Mesendoderm (in vitro differentiated cells): ENCODE measurements around the gene ARF1.

Experiments
- DNase-seq: peaks from one replicate; pipeline ENCODE4 v3.0.0; 2013
- H2AK5ac ChIP-seq: 2 replicates; pipeline ENCODE4 v1.6.1; 2013; ENCODE audit warnings: low read length, inconsistent platforms
- H2BK120ac ChIP-seq: 2 replicates; pipeline ENCODE4 v1.6.1; 2013; ENCODE audit warnings: low read depth, mild to moderate bottlenecking, low read length, moderate library complexity, mixed read lengths
- H2BK15ac ChIP-seq: replicated peaks from 2 replicates; pipeline ENCODE4 v1.6.1; 2013; ENCODE audit warnings: low read depth, mild to moderate bottlenecking, moderate library complexity
- H2BK5ac ChIP-seq: 2 replicates; pipeline ENCODE4 v1.6.1; 2013; ENCODE audit warnings: low read length, inconsistent platforms
- H3K18ac ChIP-seq: 2 replicates; pipeline ENCODE4 v1.6.1; 2013; ENCODE audit warnings: mild to moderate bottlenecking, low read length, mixed read lengths
- H3K23ac ChIP-seq: one replicate; pipeline ENCODE4 v1.6.1; 2013; ENCODE audit warnings: low read length
- H3K27ac ChIP-seq: 2 replicates; pipeline ENCODE4 v1.5.1; 2013; ENCODE audit warnings: low read depth, mild to moderate bottlenecking, inconsistent platforms, low read length, moderate library complexity
- H3K27me3 ChIP-seq: 2 replicates; pipeline ENCODE4 v1.6.1; 2013; ENCODE audit warnings: low read length, control low read depth, mild to moderate bottlenecking, inconsistent platforms; ENCODE audit not compliant: insufficient read depth, poor library complexity
- H3K36me3 ChIP-seq: 2 replicates; pipeline ENCODE4 v1.6.1; 2013; ENCODE audit warnings: low read length, inconsistent platforms; ENCODE audit not compliant: control insufficient read depth, insufficient read depth
- H3K4ac ChIP-seq: one replicate; pipeline ENCODE4 v1.6.1; 2013; ENCODE audit warnings: low read depth, mild to moderate bottlenecking, low read length, moderate library complexity
- H3K4me1 ChIP-seq: 2 replicates; pipeline ENCODE4 v1.6.1; 2013; ENCODE audit warnings: low read depth, low read length, inconsistent platforms; ENCODE audit not compliant: control insufficient read depth
- H3K4me2 ChIP-seq: 2 replicates; pipeline ENCODE4 v1.6.1; 2013; ENCODE audit warnings: low read length
- H3K4me3 ChIP-seq: 2 replicates; pipeline ENCODE4 v1.5.1; 2013; ENCODE audit warnings: mild to moderate bottlenecking, low read length
- H3K56ac ChIP-seq: one replicate; pipeline ENCODE4 v1.6.1; 2013; ENCODE audit warnings: low read length
- H3K79me1 ChIP-seq: 2 replicates; pipeline ENCODE4 v1.6.1; 2013; ENCODE audit warnings: low read length, inconsistent platforms
- H3K79me2 ChIP-seq: 2 replicates; pipeline ENCODE4 v1.6.1; 2013; ENCODE audit warnings: mild to moderate bottlenecking, low read length; ENCODE audit not compliant: control insufficient read depth, insufficient read depth
- H3K9ac ChIP-seq: 2 replicates; pipeline ENCODE4 v1.6.1; 2013; ENCODE audit warnings: low read length, inconsistent platforms
- H4K5ac ChIP-seq: one replicate; pipeline ENCODE4 v1.6.1; 2013; ENCODE audit warnings: low read length
- H4K8ac ChIP-seq: one replicate; pipeline ENCODE4 v1.6.1; 2013; ENCODE audit warnings: low read depth, mild to moderate bottlenecking, control low read depth, low read length, moderate library complexity
- WGBS: extraction: QIAGEN DNeasy Blood & Tissue Kit; methylation state at CpG from one replicate; pipeline ENCODE4 v1.1.7; 2013; ENCODE audit warnings: low lambda C conversion rate, missing lambda C conversion rate; ENCODE audit not compliant: insufficient coverage; ENCODE audit errors: extremely low coverage; 5-methylcytosine and 5-hydroxymethylcytosine counted together

The ARF1 gene

GRCh38 chr1:228120351-228120750, 37.8 kb downstream of the ARF1 start:
- Histone ChIP-seq H3K79me2 (no peaks in the 10 kb centered on the region), H2BK5ac (no peak overlapping the region), H3K36me3 (no peaks in the 10 kb centered on the region), H4K5ac (no peak overlapping the region), H2AK5ac (no peak overlapping the region), H3K9ac (no peak overlapping the region), H3K27ac (no peak overlapping the region), H2BK120ac (no peak overlapping the region), H3K79me1 (no peaks in the 10 kb centered on the region), H3K56ac (no peak overlapping the region), H3K27me3 (no peaks in the 10 kb centered on the region), H4K8ac (no peak overlapping the region), H3K4ac (no peak overlapping the region), H2BK15ac (no peak overlapping the region), H3K4me1 (no peaks in the 10 kb centered on the region), H3K18ac (no peak overlapping the region), H3K4me2 (no peak overlapping the region), H3K4me3 (no peak overlapping the region), H3K23ac (no peak overlapping the region)
- no peak for DNase-seq
- WGBS, result no CpG with 5 or more reads among the region's 1 CpG

DNA sequence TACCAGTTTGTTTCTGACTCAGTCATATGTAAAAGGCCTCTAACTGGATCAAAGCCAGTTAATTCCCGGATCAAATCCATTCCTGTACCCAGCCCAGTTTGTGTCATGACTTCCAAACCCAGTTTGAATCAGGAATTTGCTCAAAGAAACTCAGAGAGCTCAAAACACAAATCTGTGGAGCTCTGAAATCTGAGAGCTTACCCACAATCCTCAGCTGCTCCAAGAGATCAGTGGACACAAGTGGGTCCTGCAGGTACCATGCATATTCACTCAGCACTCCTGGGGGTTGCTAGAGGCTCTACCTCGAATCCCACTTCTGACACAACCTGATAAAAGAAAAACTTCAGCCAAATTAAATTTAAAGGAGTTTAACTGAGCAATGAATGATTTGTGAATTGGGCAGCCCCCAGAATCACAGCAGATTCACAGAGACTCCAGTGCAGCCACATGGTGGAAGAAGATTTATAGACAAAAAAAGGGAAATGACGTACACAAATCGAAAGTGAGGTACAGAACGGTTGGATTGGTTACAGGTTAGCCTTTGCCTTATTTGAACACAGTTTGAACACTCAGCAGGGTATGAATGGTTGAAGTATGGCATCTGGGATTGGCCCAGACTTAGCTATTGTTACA, 38.5 kb downstream of the ARF1 start:
- no peak overlapping the region for H3K27ac ChIP-seq
- H3K23ac ChIP-seq, result no peak overlapping the region
- no peak overlapping the region for H3K4me3 ChIP-seq
- H2BK5ac ChIP-seq, result no peak overlapping the region
- no peaks in the 10 kb centered on the region for H3K27me3 ChIP-seq
- H4K5ac ChIP-seq, result no peak overlapping the region
- H3K4me1 ChIP-seq, result no peaks in the 10 kb centered on the region
- no peaks in the 10 kb centered on the region for H3K36me3 ChIP-seq
- H3K4ac ChIP-seq, result no peak overlapping the region
- WGBS, result no CpG with 5 or more reads among the region's 5 CpGs
- no peak overlapping the region for H3K18ac ChIP-seq
- H3K4me2 ChIP-seq, result no peak overlapping the region
- H3K56ac ChIP-seq, result no peak overlapping the region
- H3K9ac ChIP-seq, result no peak overlapping the region
- no peak overlapping the region for H4K8ac ChIP-seq
- H3K79me2 ChIP-seq, result no peaks in the 10 kb centered on the region
- DNase-seq, result no peak
- no peaks in the 10 kb centered on the region for H3K79me1 ChIP-seq
- H2BK15ac ChIP-seq, result no peak overlapping the region
- H2BK120ac ChIP-seq, result no peak overlapping the region
- H2AK5ac ChIP-seq, result no peak overlapping the region

GRCh38 chr1:228122921-228123441, 40.5 kb downstream of the ARF1 start:
- Histone ChIP-seq H2BK5ac (no peak overlapping the region), H3K4me1 (no peaks in the 10 kb centered on the region), H3K79me2 (no peaks in the 10 kb centered on the region), H3K36me3 (no peaks in the 10 kb centered on the region), H2BK15ac (no peak overlapping the region), H3K4ac (no peak overlapping the region), H4K8ac (no peak overlapping the region), H3K56ac (no peak overlapping the region), H2BK120ac (no peak overlapping the region), H3K4me3 (no peak overlapping the region), H3K4me2 (no peak overlapping the region), H2AK5ac (no peak overlapping the region), H4K5ac (no peak overlapping the region), H3K79me1 (no peaks in the 10 kb centered on the region), H3K27me3 (no peaks in the 10 kb centered on the region), H3K9ac (no peak overlapping the region), H3K18ac (no peak overlapping the region), H3K23ac (no peak overlapping the region), H3K27ac (no peak overlapping the region)
- DNase-seq, result no peak
- WGBS, result no CpG with 5 or more reads among the region's 1 CpG

DNA sequence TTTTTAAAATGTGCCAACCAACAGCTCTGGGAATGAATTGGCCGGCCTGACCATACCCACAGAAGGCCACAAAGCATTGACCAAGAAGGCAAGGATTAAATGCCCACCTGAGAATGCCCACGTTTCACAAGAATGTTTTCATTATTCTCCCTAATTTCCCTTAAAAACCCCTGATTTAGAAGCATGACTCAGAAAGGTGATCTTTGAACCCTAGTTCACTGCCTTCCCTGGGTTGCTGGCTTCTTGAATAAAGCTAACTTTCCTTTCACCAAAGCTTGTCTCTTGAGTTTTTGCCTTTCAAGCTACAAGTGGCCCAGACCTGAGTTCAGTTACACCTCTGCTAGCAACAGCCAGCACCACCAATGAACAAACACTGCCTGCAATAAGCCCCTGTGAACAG, 41.0 kb downstream of the ARF1 start:
- H3K4me3 ChIP-seq, result no peak overlapping the region
- WGBS, result no CpG with 5 or more reads among the region's 2 CpGs
- no peak overlapping the region for H3K23ac ChIP-seq

GRCh38 chr1:228125185-228125584, 42.7 kb downstream of the ARF1 start:
- H2BK5ac ChIP-seq, result no peak overlapping the region
- H2BK120ac ChIP-seq, result no peak overlapping the region
- no CpG with 5 or more reads among the region's 5 CpGs for WGBS
- H3K4me2 ChIP-seq, result no peak overlapping the region
- H3K23ac ChIP-seq, result no peak overlapping the region
- H3K18ac ChIP-seq, result no peak overlapping the region
- no peak overlapping the region for H3K4me3 ChIP-seq
- H2BK15ac ChIP-seq, result no peak overlapping the region
- H3K9ac ChIP-seq, result no peak overlapping the region
- no peak for DNase-seq
- no peaks in the 10 kb centered on the region for H3K79me1 ChIP-seq
- H3K36me3 ChIP-seq, result no peaks in the 10 kb centered on the region
- H3K4ac ChIP-seq, result no peak overlapping the region
- H3K79me2 ChIP-seq, result no peaks in the 10 kb centered on the region
- no peaks in the 10 kb centered on the region for H3K4me1 ChIP-seq
- H4K8ac ChIP-seq, result no peak overlapping the region
- H2AK5ac ChIP-seq, result no peak overlapping the region
- no peaks in the 10 kb centered on the region for H3K27me3 ChIP-seq
- no peak overlapping the region for H3K27ac ChIP-seq
- H3K56ac ChIP-seq, result no peak overlapping the region
- H4K5ac ChIP-seq, result no peak overlapping the region

More for the DNA sequence above, 41.0 kb downstream of the ARF1 start:
- H4K5ac ChIP-seq, result no peak overlapping the region
- H2BK5ac ChIP-seq, result no peak overlapping the region
- no peak for DNase-seq
- no peaks in the 10 kb centered on the region for H3K36me3 ChIP-seq
- no peak overlapping the region for H3K4me2 ChIP-seq
- no peaks in the 10 kb centered on the region for H3K4me1 ChIP-seq
- H3K56ac ChIP-seq, result no peak overlapping the region
- no peaks in the 10 kb centered on the region for H3K79me2 ChIP-seq
- no peak overlapping the region for H3K27ac ChIP-seq
- no peaks in the 10 kb centered on the region for H3K79me1 ChIP-seq
- H2BK120ac ChIP-seq, result no peak overlapping the region
- H4K8ac ChIP-seq, result no peak overlapping the region
- no peak overlapping the region for H2BK15ac ChIP-seq
- no peak overlapping the region for H2AK5ac ChIP-seq
- no peak overlapping the region for H3K9ac ChIP-seq
- H3K18ac ChIP-seq, result no peak overlapping the region
- H3K4ac ChIP-seq, result no peak overlapping the region
- H3K27me3 ChIP-seq, result no peaks in the 10 kb centered on the region

DNA sequence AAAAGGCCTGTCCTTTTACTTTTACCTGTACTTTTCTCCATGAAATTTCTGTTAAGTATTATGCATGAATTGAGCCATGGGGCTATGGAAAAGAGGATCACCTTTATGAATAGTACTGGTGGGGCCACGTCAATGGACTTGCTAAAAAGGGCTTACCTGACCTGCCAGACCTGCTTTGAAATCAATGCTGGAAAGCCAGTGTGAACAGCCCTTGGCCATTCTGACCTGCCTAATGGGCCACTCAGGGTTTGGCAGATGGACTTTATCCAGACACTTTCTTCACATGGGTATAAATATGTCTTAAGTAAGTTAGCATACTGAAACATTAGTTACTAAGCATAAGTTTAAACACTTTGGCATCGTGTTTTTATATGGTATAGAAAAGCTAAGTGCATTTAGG, 49.3 kb downstream of the ARF1 start:
- Histone ChIP-seq H3K18ac (no peak overlapping the region), H3K4ac (no peak overlapping the region), H4K5ac (no peak overlapping the region), H4K8ac (no peak overlapping the region), H3K27ac (no peak overlapping the region), H3K27me3 (peaks cover 7% of the 10 kb centered on the region), H3K79me2 (no peaks in the 10 kb centered on the region), H3K36me3 (no peaks in the 10 kb centered on the region), H2BK15ac (no peak overlapping the region), H3K79me1 (no peaks in the 10 kb centered on the region), H3K56ac (no peak overlapping the region), H3K4me3 (no peak overlapping the region), H3K4me1 (no peaks in the 10 kb centered on the region), H3K23ac (no peak overlapping the region), H2BK5ac (no peak overlapping the region), H2BK120ac (no peak overlapping the region), H2AK5ac (no peak overlapping the region), H3K9ac (no peak overlapping the region), H3K4me2 (no peak overlapping the region)
- WGBS, result no CpG with 5 or more reads among the region's 2 CpGs
- DNase-seq, result no peak
